GM12878 (cell line): ENCODE data around the gene BTBD9. TPM values are rescaled to one million over a fixed set of nuclear protein-coding genes. Genes with fewer than 3 reads are reported as not detected.
A peak's percentile ranks its signal among the peaks of the same experiment; 100 is the strongest.

Experiments used
- ATAC-seq: fragments of 200-7000 bp; cut with Tn5 transposase; 3 replicates; pipeline ENCODE4 v1.9.1; 2020; ENCODE audit warnings: mild to moderate bottlenecking, moderate library complexity
- BruUV-seq: library from RNA; stranded (reverse); fragments of 400-500 nt; replicated peaks from 2 replicates; lab custom pipeline; 2021; lab: Mats Ljungman, UMichigan
- CTCF ChIA-PET: fragments of 300-600 bp; sonication (Branson Sonifier 250); formaldehyde crosslinking; extraction: SDS; loops from one replicate; lab custom pipeline; 2021; ENCODE audit warnings: inconsistent platforms; lab: Yijun Ruan, JAX
- POLR2A ChIA-PET: fragments of 350-600 bp; formaldehyde crosslinking; extraction: SDS; loops from one replicate; lab custom pipeline; 2021; ENCODE audit warnings: inconsistent platforms; lab: Charles Lee
- RAD21 ChIA-PET: fragments of 300-600 bp; sonication (Branson Sonifier 250); formaldehyde crosslinking; loops from one replicate; lab custom pipeline; 2023; ENCODE audit warnings: antibody characterized with exemption; ENCODE audit not compliant: unreplicated experiment; lab: Charles Lee
- SMC1A ChIA-PET: fragments of 300-600 bp; sonication (Branson Sonifier 250); formaldehyde crosslinking; loops from one replicate; lab custom pipeline; 2023; ENCODE audit not compliant: unreplicated experiment, uncharacterized antibody; lab: Charles Lee
- DNase-seq: peaks from one replicate; pipeline ENCODE4 v3.0.0-alpha.2; 2011; ENCODE audit warnings: low read depth, low spot score
- FAIRE-seq: peaks from 3 replicates; lab custom pipeline; 2011; peaks lifted over from hg19 to GRCh38; lab: Jason Lieb, UNC
- H2AFZ ChIP-seq: 2 replicates; pipeline ENCODE4 v1.6.0; 2011; ENCODE audit warnings: low read depth, low read length, control low read depth; ENCODE audit not compliant: control insufficient read depth
- H3K27ac ChIP-seq: 2 replicates; pipeline ENCODE4 v1.5.1; 2011; ENCODE audit warnings: control low read depth; ENCODE audit not compliant: control insufficient read depth, insufficient read depth
- H3K27me3 ChIP-seq, 2 experiments: replicated peaks in 1 of 2; 2 replicates each; pipeline versions ENCODE4 v1.6.0 to v1.6.1; 2011; ENCODE audit warnings: low read length in 1 of 2; ENCODE audit not compliant: control insufficient read depth in 2 of 2, insufficient read depth in 2 of 2
- H3K36me3 ChIP-seq, 2 experiments: 2 replicates each; pipeline ENCODE4 v1.5.1; 2011; ENCODE audit warnings: low read length in 1 of 2; ENCODE audit not compliant: control insufficient read depth in 2 of 2, insufficient read depth in 2 of 2
- H3K4me1 ChIP-seq: 2 replicates; pipeline ENCODE4 v1.6.1; 2011; ENCODE audit warnings: mild to moderate bottlenecking, low read length, moderate library complexity, mixed read lengths; ENCODE audit not compliant: control insufficient read depth, insufficient read depth
- H3K4me2 ChIP-seq: 2 replicates; pipeline ENCODE4 v1.6.0; 2011; ENCODE audit warnings: control low read depth; ENCODE audit not compliant: control insufficient read depth, insufficient read depth
- H3K4me3 ChIP-seq: fragments of 200-600 bp; sonication (generic); 2 replicates; pipeline ENCODE4 v1.5.1; 2016
- H3K79me2 ChIP-seq: 2 replicates; pipeline ENCODE4 v1.6.0; 2011; ENCODE audit warnings: low read length; ENCODE audit not compliant: control insufficient read depth, insufficient read depth
- H3K9ac ChIP-seq: 2 replicates; pipeline ENCODE4 v1.8.0; 2011; ENCODE audit warnings: low read length, control low read depth, mixed read lengths; ENCODE audit not compliant: control insufficient read depth, insufficient read depth
- H3K9me3 ChIP-seq: replicated peaks from 3 replicates; pipeline ENCODE4 v1.5.1; 2011; ENCODE audit warnings: mild to moderate bottlenecking, low read length; ENCODE audit not compliant: control insufficient read depth, insufficient read depth
- H4K20me1 ChIP-seq: 2 replicates; pipeline ENCODE4 v1.6.0; 2011; ENCODE audit not compliant: control insufficient read depth, insufficient read depth
- CTCF ChIP-seq, 3 experiments: IDR thresholded peaks in 2 of 3; conservative IDR thresholded peaks in 1 of 3; 2 replicates each; pipeline ENCODE4 v1.5.1; 2011; ENCODE audit warnings: low read depth in 3 of 3, low read length in 3 of 3, mild to moderate bottlenecking in 3 of 3, control low read depth in 2 of 3, moderate library complexity in 2 of 3, inconsistent platforms in 1 of 3, mixed read lengths in 1 of 3; ENCODE audit not compliant: control insufficient read depth in 2 of 3, insufficient read depth in 1 of 3; ENCODE audit errors: extremely low read depth in 1 of 3
- ELK1 ChIP-seq: IDR thresholded peaks from 2 replicates; pipeline ENCODE4 v1.6.1; 2012; ENCODE audit warnings: low read depth, low read length, improper control_type of control experiment
- RAD21 ChIP-seq: IDR thresholded peaks from 2 replicates; pipeline ENCODE4 v1.6.1; 2011; ENCODE audit warnings: mild to moderate bottlenecking, low read depth, low read length, moderate library complexity; ENCODE audit not compliant: insufficient read depth
- WGBS: methylation state at CpG from one replicate; pipeline ENCODE4 v1.1.6; 2016; ENCODE audit warnings: low lambda C conversion rate; ENCODE audit not compliant: insufficient replicate concordance, insufficient coverage; ENCODE audit errors: missing lambda C conversion rate; 5-methylcytosine and 5-hydroxymethylcytosine counted together
- in situ Hi-C: fragments of 300-500 bp; cut with MboI; formaldehyde crosslinking; loops from 9 replicates; pipeline ENCODE4 v1.14.3; 2018; ENCODE audit warnings: mixed read lengths
- intact Hi-C: fragments of 100-400 bp; cut with micrococcal nuclease; formaldehyde crosslinking; loops from one replicate; pipeline ENCODE4 v1.14.2; 2022; ENCODE audit not compliant: unreplicated experiment
- polyA plus RNA-seq, 11 experiments: library from polyadenylated mRNA; depleted of rRNA in 4 of 11; unstranded in 6 of 11; stranded (reverse) in 5 of 11; fragments of >200 nt; fragmentation: Nextera tagmentation in 4 of 11; fragmentation: Illumina TruSeq in 1 of 11; extraction: Ambion mirVana in 4 of 11; extraction: Trizol in 1 of 11; gene quantifications; 1 replicate in 1 of 11; 2 replicates in 10 of 11; pipeline versions ENCODE4 v1.2.1 to v1.2.3, GENCODE V29; 2011 to 2016; ENCODE audit warnings: inconsistent platforms in 2 of 11, missing spikeins in 2 of 11, low read depth in 1 of 11
- total RNA-seq, 4 experiments: library from RNA; depleted of rRNA in 3 of 4; stranded (reverse); fragments of >200 nt in 3 of 4; fragmentation: Illumina TruSeq in 1 of 4; extraction: Trizol in 1 of 4; gene quantifications; 2 replicates each; pipeline versions ENCODE4 v1.2.1 to v1.2.3, GENCODE V29; 2013 to 2021

Gene BTBD9
- total and polyA plus RNA-seq, 10 of the 15 experiments (the other 5 are each of a cell fraction or from before 2014, with no cell fraction given) = 0.22 to 8.6 (median 4.6) TPM

DNA sequence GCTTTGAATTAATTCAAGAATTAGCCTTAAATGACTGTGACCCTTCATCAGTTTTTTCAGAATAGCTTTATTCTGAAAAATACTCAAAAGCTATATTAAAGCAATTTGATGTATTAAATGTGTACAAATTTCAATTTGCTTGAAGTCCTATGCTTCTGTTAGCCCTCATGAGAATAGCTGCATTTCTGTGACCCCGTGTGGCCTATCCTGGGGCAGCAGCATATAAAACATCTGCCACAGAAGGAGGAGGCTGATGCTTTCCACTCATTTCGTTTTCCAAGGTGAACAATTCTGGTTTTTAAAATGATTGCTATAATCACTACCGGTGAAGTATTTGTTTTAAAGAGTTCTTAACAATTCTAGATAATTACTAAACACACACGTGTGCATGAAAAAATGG is 360.3 kb downstream of the BTBD9 start:
- ChIA-PET POLR2A (no interaction called here), SMC1A (interaction anchor here (1.0 kb wide), 1 partner anchor 71 kb away, joined by 3 read pairs; no protein-coding TSS in a partner anchor), RAD21 (interaction anchor here (1.0 kb wide), 1 partner anchor 244 kb away, joined by 3 read pairs; no protein-coding TSS in a partner anchor), CTCF (interaction anchor here (0.7 to 1.1 kb wide), 2 partner anchors 135 to 519 kb away, joined by 3 read pairs; no protein-coding TSS in a partner anchor)
- intact Hi-C loops (no loop called here), in situ Hi-C loops (no loop called here)
- no peaks in the 10 kb centered on the region for H4K20me1 ChIP-seq
- TF ChIP-seq RAD21 (peak; percentile 45), CTCF (IDR thresholded peaks at IDR 0.05 in 2 of 3, conservative IDR thresholded peaks at IDR 0.05 in 1 of 3; ENCODE audit: control insufficient read depth in 2 of 3, extremely low read depth in 1 of 3, insufficient read depth in 1 of 3, low read depth in 3 of 3, low read length in 3 of 3) (peak in 1 of 3 experiments; percentile 15; a peak in 1 of 6 replicates), ELK1 (no peak)
- no peak for ATAC-seq
- no peaks in the 10 kb centered on the region for H3K36me3 ChIP-seq
- H3K4me3 ChIP-seq = no peak overlapping the region
- FAIRE-seq = no peak
- H3K4me2 ChIP-seq = no peak overlapping the region
- 81% methylated on average over 4 of the region's 4 CpGs for WGBS
- no peak overlapping the region for H2AFZ ChIP-seq
- BruUV-seq = no TSS peak
- no peaks in the 10 kb centered on the region for H3K9me3 ChIP-seq
- H3K9ac ChIP-seq = no peak overlapping the region
- DNase-seq = no peak
- H3K79me2 ChIP-seq = no peaks in the 10 kb centered on the region
- no peaks in the 10 kb centered on the region for H3K4me1 ChIP-seq
- H3K27me3 ChIP-seq = no peaks in the 10 kb centered on the region
- H3K27ac ChIP-seq = no peak overlapping the region
